SK-N-SH (cell line): ENCODE data around the gene GALNT5. TPM values are rescaled to one million over a fixed set of nuclear protein-coding genes. Genes with fewer than 3 reads are reported as not detected.
A peak's percentile ranks its signal among the peaks of the same experiment; 100 is the strongest.

Experiments used
- CTCF ChIA-PET: fragments of 300-600, 350-600 bp; formaldehyde crosslinking; extraction: SDS; loops from one replicate; lab custom pipeline; 2021; lab: Yijun Ruan, JAX
- POLR2A ChIA-PET: fragments of 350-600 bp; sonication (Branson Sonifier 250); formaldehyde crosslinking; extraction: SDS; loops from one replicate; lab custom pipeline; 2020; ENCODE audit warnings: antibody characterized with exemption, inconsistent platforms; lab: Yijun Ruan, JAX
- DNase-seq: peaks from one replicate; pipeline ENCODE4 v3.0.0; 2012
- H2AFZ ChIP-seq: fragments of 200-600 bp; sonication (generic); 2 replicates; pipeline ENCODE4 v1.8.1; 2016; ENCODE audit warnings: antibody characterized with exemption, mild to moderate bottlenecking, low read depth
- H3F3A ChIP-seq: fragments of 200-600 bp; sonication (generic); replicated peaks from 2 replicates; pipeline ENCODE3; 2016; ENCODE audit warnings: antibody characterized with exemption, mild to moderate bottlenecking; ENCODE audit not compliant: insufficient read depth
- H3K27ac ChIP-seq, 2 experiments: fragments of 200-500 bp in 1 of 2; fragments of 200-600 bp in 1 of 2; sonication (Bioruptor generic) in 1 of 2; sonication (generic), shearing (Covaris generic) in 1 of 2; 2 replicates each; pipeline versions ENCODE4 v1.5.1 to v1.6.1; 2014 to 2016; ENCODE audit warnings: low read depth in 2 of 2, inconsistent platforms in 1 of 2, low read length in 1 of 2, mild to moderate bottlenecking in 1 of 2, mixed read lengths in 1 of 2
- H3K27me3 ChIP-seq: fragments of 200-600 bp; sonication (generic), shearing (Covaris generic); 2 replicates; pipeline ENCODE4 v1.6.1; 2016; ENCODE audit warnings: mixed run types; ENCODE audit not compliant: insufficient read depth
- H3K36me3 ChIP-seq, 2 experiments: fragments of 200-500 bp in 1 of 2; fragments of 200-600 bp in 1 of 2; sonication (Bioruptor generic) in 1 of 2; sonication (generic) in 1 of 2; replicated peaks in 1 of 2; 2 replicates each; pipeline versions ENCODE3 to v1.5.1; 2014 to 2016; ENCODE audit warnings: low read length in 1 of 2, mild to moderate bottlenecking in 1 of 2; ENCODE audit not compliant: insufficient read depth in 2 of 2, control insufficient read depth in 1 of 2
- H3K4me1 ChIP-seq, 2 experiments: fragments of 200-500 bp in 1 of 2; fragments of 200-600 bp in 1 of 2; sonication (Bioruptor generic) in 1 of 2; sonication (generic), shearing (Covaris generic) in 1 of 2; 2 replicates each; pipeline versions ENCODE4 v1.5.1 to v1.6.1; 2014 to 2016; ENCODE audit warnings: low read depth in 1 of 2, low read length in 1 of 2, mixed run types in 1 of 2; ENCODE audit not compliant: insufficient read depth in 2 of 2, control insufficient read depth in 1 of 2
- H3K4me2 ChIP-seq: fragments of 200-600 bp; sonication (generic), shearing (Covaris generic); 2 replicates; pipeline ENCODE4 v1.6.1; 2017; ENCODE audit warnings: mixed run types
- H3K4me3 ChIP-seq, 2 experiments: fragments of 200-500 bp in 1 of 2; fragments of 200-600 bp in 1 of 2; sonication (Bioruptor generic) in 1 of 2; sonication (generic), shearing (Covaris generic) in 1 of 2; 2 replicates each; pipeline versions ENCODE4 v1.5.1 to v1.8.1; 2014 to 2016; ENCODE audit warnings: low read depth in 2 of 2, inconsistent platforms in 1 of 2, low read length in 1 of 2, mild to moderate bottlenecking in 1 of 2, mixed read lengths in 1 of 2, moderate library complexity in 1 of 2
- H3K79me2 ChIP-seq: fragments of 200-600 bp; sonication (generic); 2 replicates; pipeline ENCODE4 v1.8.1; 2017; ENCODE audit warnings: mild to moderate bottlenecking; ENCODE audit not compliant: insufficient read depth
- H3K9ac ChIP-seq: fragments of 200-600 bp; sonication (generic); 2 replicates; pipeline ENCODE4 v1.6.1; 2017; ENCODE audit warnings: mixed run types
- H3K9me2 ChIP-seq: fragments of 200-600 bp; sonication (generic); 2 replicates; pipeline ENCODE4 v1.6.1; 2017; ENCODE audit warnings: mixed run types
- H3K9me3 ChIP-seq: fragments of 200-600 bp; sonication (generic); 2 replicates; pipeline ENCODE4 v1.6.1; 2017; ENCODE audit warnings: mixed run types, mild to moderate bottlenecking, moderate library complexity
- H4K20me1 ChIP-seq: fragments of 200-600 bp; sonication (generic); 2 replicates; pipeline ENCODE4 v1.6.1; 2017; ENCODE audit warnings: mild to moderate bottlenecking, mixed run types; ENCODE audit not compliant: insufficient read depth
- CHD2 ChIP-seq: fragments of 150-350 bp; IDR thresholded peaks from 2 replicates; pipeline ENCODE4 v1.6.1; 2018; ENCODE audit warnings: low read length; ENCODE audit not compliant: partially characterized antibody
- EZH2phosphoT487 ChIP-seq: fragments of 200-600 bp; sonication (generic); IDR thresholded peaks from 2 replicates; pipeline ENCODE4 v1.6.1; 2017; ENCODE audit warnings: low read depth, mixed run types, mild to moderate bottlenecking, antibody characterized with exemption, moderate library complexity, borderline replicate concordance
- FOSL2 ChIP-seq: IDR thresholded peaks from 2 replicates; pipeline ENCODE4 v1.4.0; 2012; ENCODE audit warnings: low read depth, mild to moderate bottlenecking, moderate library complexity, borderline replicate concordance
- FOXJ3 ChIP-seq: sonication (generic); formaldehyde crosslinking; IDR thresholded peaks from 2 replicates; pipeline ENCODE4 v1.5.1; 2020; ENCODE audit warnings: mild to moderate bottlenecking, missing genetic modification reagents
- NRF1 ChIP-seq: IDR thresholded peaks from 2 replicates; pipeline ENCODE4 v1.6.1; 2012; ENCODE audit warnings: low read depth, mild to moderate bottlenecking, low read length
- POLR2AphosphoS5 ChIP-seq: IDR thresholded peaks from 2 replicates; pipeline ENCODE4 v1.6.1; 2012; ENCODE audit warnings: low read depth, low read length
- RAD21 ChIP-seq: IDR thresholded peaks from 2 replicates; pipeline ENCODE4 v1.6.1; 2012; ENCODE audit warnings: mild to moderate bottlenecking, low read length
- TEAD4 ChIP-seq: IDR thresholded peaks from 2 replicates; pipeline ENCODE4 v1.4.0; 2012; ENCODE audit warnings: mild to moderate bottlenecking, borderline replicate concordance; ENCODE audit not compliant: insufficient read depth
- WGBS: methylation state at CpG from one replicate; pipeline ENCODE4 v1.1.6; 2017; ENCODE audit warnings: low lambda C conversion rate; 5-methylcytosine and 5-hydroxymethylcytosine counted together
- polyA plus RNA-seq, 3 experiments: library from polyadenylated mRNA; depleted of rRNA; stranded (reverse); fragments of >200 nt; gene quantifications; 2 replicates each; pipeline ENCODE4 v1.2.3, GENCODE V29; 2012
- TF ChIP-seq, protein P1 (sequence below): IDR thresholded peaks from 2 replicates; pipeline ENCODE4; 2012
- TF ChIP-seq, protein P2 (sequence below): IDR thresholded peaks from 2 replicates; pipeline ENCODE4 v1.4.0; 2012; ENCODE audit warnings: low read depth

GALNT5 gene
- polyA plus RNA-seq, 1 of the 3 experiments (the other 2 are of a cell fraction) = 10.4 TPM

DNA sequence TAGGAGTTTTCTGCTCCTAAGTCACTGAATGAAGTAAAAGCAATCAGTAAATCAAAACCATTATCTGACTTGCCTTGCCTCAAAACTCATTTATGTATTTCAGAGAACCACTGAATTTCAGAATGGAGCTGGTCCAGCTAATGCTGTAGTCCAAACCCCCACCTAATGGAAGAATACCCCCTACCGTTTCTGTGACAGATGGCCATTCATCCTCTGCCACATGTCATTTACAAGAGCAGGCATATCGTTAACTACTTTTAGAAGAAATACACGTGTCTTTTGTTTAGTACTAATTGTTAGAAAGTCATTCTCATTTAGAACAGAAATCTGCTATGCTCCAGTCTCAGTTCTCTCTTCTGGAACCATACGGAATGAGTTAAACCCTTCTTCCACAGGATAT, 12.8 kb upstream of the GALNT5 start:
- 64% methylated on average over 4 of the region's 4 CpGs for WGBS
- no peaks in the 10 kb centered on the region for H3K9me3 ChIP-seq
- no peak overlapping the region for H3K9ac ChIP-seq
- H3K4me2 ChIP-seq = no peak overlapping the region
- peak overlapping the region; percentile 72 for H2AFZ ChIP-seq
- ChIA-PET POLR2A (no interaction called here), CTCF (no interaction called here)
- peaks cover 0 to 14% of the 10 kb centered on the region in 2 experiments; a peak in 3 of 4 replicates for H3K4me1 ChIP-seq
- no peak for TF ChIP-seq FOXJ3 (CRISPR knock-in tag)
- TF ChIP-seq, protein P1, sequence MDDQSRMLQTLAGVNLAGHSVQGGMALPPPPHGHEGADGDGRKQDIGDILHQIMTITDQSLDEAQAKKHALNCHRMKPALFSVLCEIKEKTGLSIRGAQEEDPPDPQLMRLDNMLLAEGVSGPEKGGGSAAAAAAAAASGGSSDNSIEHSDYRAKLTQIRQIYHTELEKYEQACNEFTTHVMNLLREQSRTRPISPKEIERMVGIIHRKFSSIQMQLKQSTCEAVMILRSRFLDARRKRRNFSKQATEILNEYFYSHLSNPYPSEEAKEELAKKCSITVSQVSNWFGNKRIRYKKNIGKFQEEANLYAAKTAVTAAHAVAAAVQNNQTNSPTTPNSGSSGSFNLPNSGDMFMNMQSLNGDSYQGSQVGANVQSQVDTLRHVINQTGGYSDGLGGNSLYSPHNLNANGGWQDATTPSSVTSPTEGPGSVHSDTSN = no peak
- TF ChIP-seq CHD2 = no peak
- TF ChIP-seq POLR2AphosphoS5 = no peak
- TF ChIP-seq RAD21 = no peak
- H3K79me2 ChIP-seq = no peaks in the 10 kb centered on the region
- H3K9me2 ChIP-seq = no peaks in the 10 kb centered on the region
- peaks cover 15% of the 10 kb centered on the region for H3F3A ChIP-seq
- no peaks in the 10 kb centered on the region for H3K36me3 ChIP-seq
- H4K20me1 ChIP-seq = no peaks in the 10 kb centered on the region
- no peaks in the 10 kb centered on the region for H3K27me3 ChIP-seq
- 0 out of 4 replicates have a peak overlapping the region, but pooled peaks of 1 of the 2 experiments have one; percentile 96 for H3K27ac ChIP-seq
- DNase-seq = no peak
- no peak overlapping the region for H3K4me3 ChIP-seq

DNA sequence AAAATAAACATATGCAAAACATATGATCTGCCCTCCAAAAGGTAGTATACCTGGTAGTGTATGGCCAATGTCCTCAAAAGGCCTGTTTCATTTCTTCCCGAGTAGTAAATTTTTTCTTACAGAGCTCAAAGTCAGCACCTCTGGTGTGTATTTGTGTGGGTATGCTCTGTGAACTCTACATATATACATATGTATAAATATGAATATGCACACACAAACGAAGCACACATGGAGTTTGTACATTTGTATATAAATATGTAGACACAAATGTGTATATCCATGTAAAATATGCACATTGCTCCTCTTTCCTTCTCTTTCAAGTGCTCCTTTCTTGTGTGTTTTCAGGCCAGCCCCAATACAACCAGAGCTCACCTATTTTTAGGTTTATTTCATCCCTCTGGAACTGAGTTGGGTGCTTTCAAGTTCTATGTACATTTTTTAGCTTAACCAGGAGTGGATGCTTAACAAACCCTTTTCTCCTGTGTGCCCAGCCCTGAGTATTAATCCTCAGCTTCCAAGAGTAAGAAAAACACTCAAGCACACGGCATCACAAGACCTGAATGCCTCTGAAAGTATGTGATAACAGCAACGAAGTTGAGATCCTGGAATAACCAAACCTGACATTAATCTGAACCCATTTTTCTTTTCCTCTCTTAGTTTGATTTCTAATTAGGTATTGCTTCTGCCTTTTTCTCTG, 12.2 kb upstream of the GALNT5 start:
- H3K27ac ChIP-seq = peak overlapping the region in 1 of 2 experiments; percentile 96; a peak in 3 of 4 replicates
- POLR2A ChIA-PET = no interaction called here

More for the DNA sequence above, 12.2 kb upstream of the GALNT5 start:
- peaks cover 15% of the 10 kb centered on the region for H3F3A ChIP-seq
- no peaks in the 10 kb centered on the region for H3K27me3 ChIP-seq
- no peaks in the 10 kb centered on the region for H3K79me2 ChIP-seq
- H3K4me2 ChIP-seq = 0 out of 2 replicates have a peak overlapping the region, but pooled peaks have one; percentile 59
- H2AFZ ChIP-seq = peak overlapping the region; percentile 72; the same call in 1 of the 2 replicates
- no peak overlapping the region for H3K4me3 ChIP-seq
- 48% methylated on average over 4 of the region's 4 CpGs for WGBS
- H4K20me1 ChIP-seq = no peaks in the 10 kb centered on the region
- H3K4me1 ChIP-seq = peaks cover 0 to 14% of the 10 kb centered on the region in 2 experiments; a peak in 3 of 4 replicates
- H3K9me3 ChIP-seq = no peaks in the 10 kb centered on the region
- no peak overlapping the region for H3K9ac ChIP-seq
- H3K9me2 ChIP-seq = no peaks in the 10 kb centered on the region
- CTCF ChIA-PET = no interaction called here
- no peak for DNase-seq
- TF ChIP-seq FOSL2 (no peak), NRF1 (no peak), TEAD4 (no peak), EZH2phosphoT487 (no peak)
- TF ChIP-seq, protein P2, sequence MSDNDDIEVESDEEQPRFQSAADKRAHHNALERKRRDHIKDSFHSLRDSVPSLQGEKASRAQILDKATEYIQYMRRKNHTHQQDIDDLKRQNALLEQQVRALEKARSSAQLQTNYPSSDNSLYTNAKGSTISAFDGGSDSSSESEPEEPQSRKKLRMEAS = no peak
- no peaks in the 10 kb centered on the region for H3K36me3 ChIP-seq
